Choroid plexus epithelial cell (primary cell): ENCODE data around the gene ANXA11.

ENCODE experiments used
- DNase-seq: peaks from one replicate; pipeline ENCODE4 v3.0.0-alpha.2; 2010; ENCODE audit warnings: low read depth
- H3K4me3 ChIP-seq: 2 replicates; pipeline ENCODE4 v1.5.1; 2011; ENCODE audit warnings: low read depth, mild to moderate bottlenecking, control low read depth, low read length, moderate library complexity
- CTCF ChIP-seq: conservative IDR thresholded peaks from 2 replicates; pipeline ENCODE4 v1.5.1; 2011; ENCODE audit warnings: low read depth, mild to moderate bottlenecking, control low read depth, inconsistent platforms, low read length, moderate library complexity

The ANXA11 gene

GRCh38 chr10:80186364-80187012 lies 18.8 kb downstream of the ANXA11 start:
- no peak for DNase-seq
- TF ChIP-seq CTCF, result no peak

GRCh38 chr10:80185578-80186299 lies 19.6 kb downstream of the ANXA11 start:
- TF ChIP-seq CTCF, result no peak
- DNase-seq, result no peak
- H3K4me3 ChIP-seq, result no peak overlapping the region

More at GRCh38 chr10:80186364-80187012, 18.8 kb downstream of the ANXA11 start:
- H3K4me3 ChIP-seq, result no peak overlapping the region

- peak; percentile 34 for DNase-seq
- H3K4me3 ChIP-seq, result no peak overlapping the region
- TF ChIP-seq CTCF, result no peak
These were observed 21.0 kb downstream of the ANXA11 start for GRCh38 chr10:80184291-80184690.

- TF ChIP-seq CTCF, result no peak
- no peak for DNase-seq
- H3K4me3 ChIP-seq, result no peak overlapping the region
These were observed 21.9 kb downstream of the ANXA11 start for GRCh38 chr10:80183436-80183835.

GRCh38 chr10:80182986-80183385 lies 22.4 kb downstream of the ANXA11 start:
- no peak overlapping the region for H3K4me3 ChIP-seq
- no peak for DNase-seq
- TF ChIP-seq CTCF, result no peak

GRCh38 chr10:80177781-80178636 lies 27.3 kb downstream of the ANXA11 start:
- DNase-seq, result peak; percentile 79
- TF ChIP-seq CTCF, result peak; percentile 2
- H3K4me3 ChIP-seq, result no peak overlapping the region
